T follicular helper cell (primary cell): ENCODE measurements around the gene GARNL3.
A peak's percentile ranks its signal among the peaks of the same experiment; 100 is the strongest.

ENCODE experiments used
- DNase-seq: peaks from one replicate; pipeline ENCODE4 v3.0.0-alpha.2; 2020; ENCODE audit warnings: low read depth

The GARNL3 gene

DNA sequence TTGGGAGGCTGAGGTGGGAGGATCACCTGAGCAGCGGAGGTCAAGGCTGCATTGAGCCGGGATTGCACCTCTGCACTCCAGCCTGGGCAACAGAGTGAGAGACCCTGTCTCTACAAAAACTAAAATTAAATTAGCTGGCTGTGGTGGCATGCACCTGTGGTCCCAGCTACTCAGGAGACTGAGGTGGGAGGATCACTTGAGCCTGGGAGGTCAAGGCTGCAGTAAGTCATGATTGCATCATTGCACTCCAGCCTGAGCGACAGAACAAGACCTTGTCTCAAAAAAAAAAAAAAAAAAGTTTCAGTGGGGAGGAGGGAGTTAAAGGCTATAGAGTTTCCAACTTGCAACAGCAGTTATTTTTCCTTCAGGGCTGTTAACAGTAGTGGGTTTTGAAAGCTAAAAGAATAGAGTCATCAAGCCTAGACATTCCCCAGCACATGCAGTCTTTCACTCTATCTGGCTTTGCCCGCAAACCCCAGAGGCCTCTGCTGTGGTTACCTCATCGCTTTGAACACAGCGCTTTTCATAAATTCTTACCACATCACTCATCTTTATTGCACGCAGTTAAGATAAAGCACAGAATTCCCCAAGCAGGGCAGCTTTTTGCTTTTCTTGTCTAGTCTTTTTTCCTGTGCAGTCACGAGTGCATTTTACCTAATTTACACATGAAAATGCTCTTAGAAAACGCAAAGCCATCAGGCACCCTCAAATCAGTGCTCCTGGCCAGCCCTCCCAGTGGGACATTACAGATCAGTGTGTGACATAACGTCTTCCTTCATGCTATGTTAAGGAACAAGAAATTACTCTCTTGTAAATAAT is 123.7 kb downstream of the GARNL3 start:
- DNase-seq, result peak; percentile 86

DNA sequence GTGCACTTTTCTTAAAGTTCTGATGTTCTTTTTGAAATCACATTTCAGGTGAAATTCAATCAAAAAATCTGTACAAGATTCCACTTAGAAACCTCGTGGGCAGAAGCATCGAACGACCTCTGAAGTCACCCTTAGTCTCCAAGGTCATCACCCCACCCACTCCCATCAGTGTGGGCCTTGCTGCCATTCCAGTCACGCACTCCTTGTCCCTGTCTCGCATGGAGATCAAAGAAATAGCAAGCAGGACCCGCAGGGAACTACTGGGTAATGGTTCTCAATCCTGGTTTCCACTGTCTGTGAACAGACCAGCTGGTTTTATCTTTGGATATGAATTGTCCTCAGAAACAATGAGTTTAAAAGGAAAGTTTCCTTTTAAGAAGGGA is 124.3 kb downstream of the GARNL3 start:
- DNase-seq, result no peak

DNA sequence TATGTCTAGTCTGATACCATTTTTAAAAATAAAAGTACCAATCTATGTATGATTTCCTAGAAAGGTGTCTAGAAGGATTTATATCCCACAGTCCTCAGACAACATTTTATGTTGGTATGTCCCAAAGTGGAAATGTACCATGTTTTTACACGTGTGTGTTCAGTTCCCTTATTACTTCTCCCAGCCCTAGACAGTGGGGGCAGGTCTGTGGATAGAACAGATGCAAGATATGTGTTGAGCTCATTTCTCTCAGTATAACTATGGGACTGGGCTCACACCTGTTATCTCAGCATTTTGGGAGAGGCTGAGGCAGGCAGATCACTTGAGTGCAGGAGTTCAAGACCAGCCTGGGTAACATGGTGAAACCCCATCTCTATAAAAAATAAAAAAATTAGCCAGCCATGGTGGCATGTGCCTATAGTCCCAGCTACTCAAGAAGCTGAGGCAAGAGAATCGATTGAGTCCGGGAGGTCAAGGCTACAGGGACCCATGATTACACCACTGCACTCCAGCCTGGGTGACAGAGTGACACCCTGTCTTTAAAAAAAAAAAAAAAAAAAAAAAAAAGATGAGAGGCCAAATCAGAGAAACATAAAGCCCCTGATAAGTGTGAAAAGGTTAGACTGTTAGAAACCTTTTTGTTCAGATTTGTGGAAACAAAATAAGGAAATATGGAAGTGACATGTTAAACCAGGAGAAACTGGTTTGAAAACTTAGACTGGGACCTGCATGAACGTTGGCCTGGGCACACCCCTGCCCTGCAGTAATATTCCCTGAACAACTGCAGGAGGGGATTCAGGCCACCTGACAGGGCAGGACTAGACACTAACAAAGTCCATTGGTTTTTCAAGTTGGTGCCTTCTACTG is 125.0 kb downstream of the GARNL3 start:
- no peak for DNase-seq

DNA sequence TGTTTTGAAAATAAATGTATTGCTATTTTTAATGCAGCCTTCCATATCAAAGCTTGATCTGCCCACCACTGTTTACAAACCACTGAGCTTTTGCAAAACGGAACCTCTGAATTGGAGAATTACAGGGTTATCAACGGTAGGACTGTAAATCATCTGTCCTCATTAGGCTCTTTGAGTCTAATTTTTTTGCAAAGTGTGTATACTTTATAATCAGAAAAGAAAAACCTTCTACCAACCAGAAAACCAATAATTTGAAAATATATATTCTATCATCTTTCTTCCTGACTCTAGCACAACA is 125.6 kb downstream of the GARNL3 start:
- DNase-seq, result no peak

DNA sequence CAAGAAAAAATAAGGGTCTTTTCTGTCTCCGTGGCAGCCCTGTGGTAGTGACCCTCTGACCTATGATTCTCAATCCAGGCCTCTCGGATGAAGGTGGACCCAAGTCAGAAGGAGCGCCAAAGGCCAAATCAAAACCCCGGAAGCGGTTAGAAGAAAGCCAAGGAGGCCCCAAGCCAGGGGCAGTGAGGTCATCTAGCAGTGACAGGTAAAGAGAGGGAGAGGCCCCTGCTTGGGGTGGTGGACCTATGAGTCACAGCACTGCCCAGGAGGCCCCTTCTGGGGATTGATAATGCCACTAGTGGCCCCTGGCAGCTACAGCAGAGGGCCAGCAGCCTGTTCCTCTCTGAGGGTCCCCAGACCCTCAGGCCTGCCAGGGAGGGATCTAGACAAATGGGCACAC is 126.0 kb downstream of the GARNL3 start:
- no peak for DNase-seq

DNA sequence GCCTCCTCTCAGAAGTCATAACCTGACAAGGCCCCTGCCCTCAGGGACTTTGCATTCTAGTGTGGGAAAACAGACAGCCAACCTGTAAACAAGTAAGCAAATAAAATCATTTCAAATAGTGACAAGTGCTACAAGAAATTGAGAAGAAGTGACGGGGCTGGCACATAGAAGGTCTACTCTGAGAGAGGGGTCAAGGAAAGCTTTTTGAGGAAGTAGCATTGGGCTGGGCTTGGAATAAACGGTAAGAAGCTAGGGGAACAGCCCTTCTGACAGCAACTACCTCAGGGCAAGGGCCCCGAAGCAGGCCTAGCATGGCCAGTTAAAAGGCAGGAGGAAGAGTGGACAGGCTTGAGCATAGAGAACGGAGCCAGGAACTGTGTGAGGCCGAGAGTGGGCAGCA is 127.6 kb downstream of the GARNL3 start:
- DNase-seq, result no peak

DNA sequence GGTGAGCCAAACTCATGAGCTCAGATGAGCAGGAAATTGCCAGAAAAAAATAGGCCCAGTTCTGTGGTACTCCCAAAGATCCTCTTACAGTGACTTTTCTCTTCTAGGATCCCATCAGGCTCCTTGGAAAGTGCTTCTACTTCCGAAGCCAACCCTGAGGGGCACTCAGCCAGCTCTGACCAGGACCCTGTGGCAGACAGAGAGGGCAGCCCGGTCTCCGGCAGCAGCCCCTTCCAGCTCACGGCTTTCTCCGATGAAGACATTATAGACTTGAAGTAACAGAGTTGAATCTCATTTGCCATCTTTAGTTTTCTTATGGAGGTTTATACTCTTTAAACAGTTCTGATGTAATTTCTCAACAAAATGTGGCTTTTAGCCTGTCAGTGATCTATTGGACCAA is 128.4 kb downstream of the GARNL3 start:
- DNase-seq, result no peak

DNA sequence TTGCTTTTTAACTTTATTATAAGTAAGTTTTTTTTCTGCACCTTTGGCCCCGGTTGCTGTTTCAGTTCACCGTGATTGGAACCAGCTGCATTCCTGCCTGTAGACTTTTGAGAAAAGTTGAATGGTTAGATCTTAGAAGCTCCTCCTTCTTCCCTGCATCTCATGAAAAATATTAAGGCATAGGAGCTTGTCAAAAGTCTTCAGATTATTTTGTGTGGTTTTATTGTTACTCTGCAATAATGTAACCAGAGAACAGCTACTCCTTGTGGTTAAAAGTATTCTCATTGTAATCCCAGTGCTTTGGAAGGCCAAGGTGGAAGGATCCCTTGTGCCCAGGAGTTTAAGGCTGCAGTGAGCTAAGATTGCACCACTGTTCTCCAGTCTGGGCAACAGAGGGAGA is 129.1 kb downstream of the GARNL3 start:
- no peak for DNase-seq

DNA sequence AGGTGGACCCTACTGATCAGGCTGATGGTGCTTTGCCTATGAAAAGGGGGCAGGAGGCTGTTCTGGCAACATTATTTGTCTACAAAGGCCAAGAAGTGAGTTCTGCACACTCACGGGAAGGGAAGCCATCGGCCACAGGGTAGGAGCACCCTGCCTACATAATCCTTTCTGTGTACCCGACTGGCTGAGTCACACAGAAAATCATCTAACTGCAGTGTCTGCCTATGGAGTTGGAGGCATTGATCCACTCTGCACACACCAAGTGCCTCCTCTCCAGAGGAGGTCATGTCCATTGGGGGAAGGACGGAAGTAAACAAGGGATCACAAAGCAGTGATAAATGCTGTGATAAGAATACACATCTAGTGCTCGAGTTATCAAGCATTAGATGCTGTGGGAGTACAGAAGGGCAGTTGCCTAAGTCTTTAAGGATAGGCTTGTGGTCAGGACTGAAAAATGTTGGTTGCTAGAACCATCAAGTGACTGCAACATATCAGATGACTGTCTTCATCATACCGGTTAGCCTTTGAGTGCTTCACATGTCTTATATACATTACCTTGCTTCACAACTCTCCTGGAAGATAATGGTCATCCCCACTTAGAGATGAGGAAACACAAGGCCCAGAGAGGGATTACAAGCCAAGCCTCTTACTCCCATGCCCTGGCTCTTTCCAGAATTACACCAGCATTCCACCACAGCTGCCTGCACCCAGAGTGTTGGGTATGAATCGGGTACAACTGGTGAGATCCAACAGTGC is 131.1 kb downstream of the GARNL3 start:
- DNase-seq, result no peak

DNA sequence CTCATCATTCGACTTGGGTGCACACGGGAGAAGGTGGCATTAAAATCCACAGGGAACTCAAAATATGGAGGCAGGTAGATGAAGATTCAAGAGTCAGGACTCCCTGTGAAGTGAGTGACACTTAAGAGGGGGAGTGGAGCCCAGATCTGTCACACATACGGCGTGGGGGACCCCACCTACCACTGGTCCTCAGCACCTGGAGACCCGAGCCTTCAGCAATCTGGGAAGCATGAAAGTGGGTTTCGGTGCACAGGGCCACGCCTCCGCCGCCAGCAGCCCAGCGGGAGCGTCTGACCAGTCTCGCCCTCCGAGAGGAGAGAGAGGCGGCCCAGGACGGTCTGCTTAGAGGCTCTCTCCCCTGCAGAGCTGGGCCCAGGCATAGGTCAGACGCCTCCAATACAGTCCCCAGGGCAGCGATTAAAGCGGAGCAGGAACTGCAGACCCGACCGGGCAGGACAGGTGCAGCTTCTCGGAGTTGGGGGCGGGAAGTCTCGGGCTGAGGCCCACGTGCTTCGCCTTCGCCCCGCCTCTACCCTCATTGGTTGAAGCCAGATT is 131.8 kb downstream of the GARNL3 start:
- no peak for DNase-seq

DNA sequence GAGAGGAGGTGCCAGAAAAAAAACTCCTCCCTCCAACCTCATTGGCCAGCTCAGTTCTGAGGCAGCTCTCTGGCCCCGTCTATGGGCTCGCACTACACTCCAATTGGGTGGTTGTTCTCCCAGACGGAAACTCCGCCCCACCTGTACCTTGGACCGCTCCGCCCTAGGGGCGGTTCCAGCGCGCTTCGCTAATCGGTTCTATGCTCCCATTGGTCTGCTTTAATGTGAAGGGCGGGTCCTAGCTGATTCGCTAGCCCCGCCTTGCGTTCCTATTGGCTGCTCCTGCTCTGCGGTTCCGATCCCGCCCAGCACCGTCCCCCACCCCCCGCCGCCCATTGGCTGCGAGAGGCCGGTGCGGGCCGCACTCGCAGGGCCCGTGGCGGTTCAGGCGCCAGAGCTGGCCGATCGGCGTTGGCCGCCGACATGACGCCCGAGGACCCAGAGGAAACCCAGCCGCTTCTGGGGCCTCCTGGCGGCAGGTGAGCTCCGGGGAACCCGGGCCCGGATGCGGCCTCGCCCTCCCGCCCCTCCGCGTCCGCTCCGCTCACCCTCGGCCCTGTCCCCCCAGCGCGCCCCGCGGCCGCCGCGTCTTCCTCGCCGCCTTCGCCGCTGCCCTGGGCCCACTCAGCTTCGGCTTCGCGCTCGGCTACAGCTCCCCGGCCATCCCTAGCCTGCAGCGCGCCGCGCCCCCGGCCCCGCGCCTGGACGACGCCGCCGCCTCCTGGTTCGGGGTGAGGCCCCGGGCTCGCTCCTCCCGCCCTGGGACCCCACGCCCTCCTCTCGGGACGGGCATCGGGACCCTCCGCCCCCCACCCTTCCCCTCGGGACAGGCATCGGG is 132.5 kb downstream of the GARNL3 start, which contains the start of gene SLC2A8:
SLC2A8 (plus strand) TSS at position 362 of the 838 bp plus-strand sequence; CDS start at position 424, 62 bp downstream.
- peak; percentile 62 for DNase-seq

DNA sequence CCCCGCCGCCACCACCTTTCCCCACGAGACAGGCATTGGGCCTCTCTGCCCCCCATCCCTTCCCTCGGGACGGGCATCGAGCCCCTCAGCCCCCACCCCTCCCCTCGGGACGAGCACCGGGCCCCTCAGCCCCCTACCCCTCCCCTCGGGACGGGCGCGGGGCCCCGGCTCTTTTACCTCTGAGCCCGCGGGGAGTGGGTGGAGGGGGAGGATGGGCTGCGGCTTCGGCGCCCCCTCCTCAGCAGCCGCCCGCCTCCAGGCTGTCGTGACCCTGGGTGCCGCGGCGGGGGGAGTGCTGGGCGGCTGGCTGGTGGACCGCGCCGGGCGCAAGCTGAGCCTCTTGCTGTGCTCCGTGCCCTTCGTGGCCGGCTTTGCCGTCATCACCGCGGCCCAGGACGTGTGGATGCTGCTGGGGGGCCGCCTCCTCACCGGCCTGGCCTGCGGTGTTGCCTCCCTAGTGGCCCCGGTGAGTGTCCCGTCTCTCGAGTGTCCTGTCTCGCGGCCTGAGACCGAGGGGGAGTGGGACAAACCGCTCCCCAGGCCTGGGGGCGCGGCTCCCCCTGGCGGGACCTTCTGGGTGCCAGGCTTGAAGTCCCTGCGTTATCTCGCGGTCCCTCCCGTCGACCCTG is 133.2 kb downstream of the GARNL3 start:
- no peak for DNase-seq

DNA sequence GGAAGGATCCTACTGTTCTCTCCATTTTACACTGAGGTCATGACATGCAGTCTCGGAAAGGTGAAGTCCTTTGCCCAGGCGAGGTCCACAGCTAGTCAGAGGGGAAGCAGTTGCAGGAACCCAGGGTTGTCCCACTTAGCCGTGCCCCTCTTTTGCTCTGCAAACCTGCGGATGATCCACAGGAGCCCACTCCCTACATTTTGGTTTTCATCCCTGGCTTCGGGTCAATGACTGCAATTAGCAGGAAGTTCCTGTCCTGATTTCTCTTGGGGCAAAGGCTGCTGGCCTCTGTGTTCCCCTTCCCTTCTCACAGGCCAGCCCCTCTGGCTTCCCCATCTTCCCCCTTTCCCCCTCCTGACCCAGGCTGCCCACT is 133.7 kb downstream of the GARNL3 start:
- no peak for DNase-seq

DNA sequence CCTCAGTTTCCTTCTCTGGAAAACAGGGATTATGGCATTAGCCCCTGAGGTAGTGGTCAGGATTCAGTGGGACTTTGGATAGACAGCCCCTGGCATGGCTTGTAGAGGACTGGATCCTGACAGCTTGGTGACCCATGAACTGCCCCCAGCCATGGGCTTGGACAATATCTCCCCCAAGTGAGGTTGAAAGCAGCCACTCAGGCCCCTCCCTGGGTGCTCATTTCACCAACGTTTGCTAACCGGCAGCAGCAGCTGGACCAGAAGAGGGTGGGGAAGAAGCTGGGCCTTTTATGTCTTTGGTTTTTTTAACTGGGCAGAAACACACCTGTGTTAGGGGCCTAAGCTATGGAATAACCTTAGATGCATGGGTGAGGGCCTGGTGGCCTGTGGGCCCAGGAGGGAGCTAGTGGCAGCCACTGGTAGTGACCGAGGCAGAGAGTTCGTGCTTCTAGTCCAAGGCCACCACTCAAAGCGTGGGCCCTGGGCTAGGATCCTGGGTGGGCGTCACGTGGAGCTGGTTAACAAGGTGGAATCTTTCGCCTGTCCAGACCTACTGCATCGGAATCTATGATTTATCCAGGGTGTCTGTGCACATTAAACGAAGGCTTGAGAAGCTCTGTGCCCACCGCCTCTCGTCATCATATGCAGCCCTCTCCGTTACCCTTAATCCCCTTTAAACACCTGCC is 134.3 kb downstream of the GARNL3 start:
- no peak for DNase-seq

DNA sequence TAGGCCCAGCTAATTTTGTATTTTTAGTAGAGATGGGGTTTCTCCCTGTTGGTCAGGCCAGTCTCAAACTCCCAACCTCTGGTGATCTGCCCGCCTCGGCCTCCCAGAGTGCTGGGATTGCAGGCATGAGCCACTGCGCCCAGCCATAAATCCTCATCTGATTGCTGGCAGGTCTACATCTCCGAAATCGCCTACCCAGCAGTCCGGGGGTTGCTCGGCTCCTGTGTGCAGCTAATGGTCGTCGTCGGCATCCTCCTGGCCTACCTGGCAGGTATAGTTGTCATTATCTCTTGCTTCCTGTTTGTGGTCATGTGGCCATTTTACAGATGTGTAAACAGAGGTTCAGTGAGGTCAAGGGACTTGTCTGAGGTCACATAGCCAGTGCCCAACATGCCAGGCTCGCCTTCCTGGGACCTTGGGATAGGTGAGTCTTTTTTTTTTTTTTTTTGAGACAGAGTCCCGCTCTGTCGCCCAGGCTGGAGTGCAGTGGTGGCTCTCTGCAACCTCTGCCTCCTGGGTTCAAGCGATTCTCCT is 135.2 kb downstream of the GARNL3 start:
- no peak for DNase-seq

DNA sequence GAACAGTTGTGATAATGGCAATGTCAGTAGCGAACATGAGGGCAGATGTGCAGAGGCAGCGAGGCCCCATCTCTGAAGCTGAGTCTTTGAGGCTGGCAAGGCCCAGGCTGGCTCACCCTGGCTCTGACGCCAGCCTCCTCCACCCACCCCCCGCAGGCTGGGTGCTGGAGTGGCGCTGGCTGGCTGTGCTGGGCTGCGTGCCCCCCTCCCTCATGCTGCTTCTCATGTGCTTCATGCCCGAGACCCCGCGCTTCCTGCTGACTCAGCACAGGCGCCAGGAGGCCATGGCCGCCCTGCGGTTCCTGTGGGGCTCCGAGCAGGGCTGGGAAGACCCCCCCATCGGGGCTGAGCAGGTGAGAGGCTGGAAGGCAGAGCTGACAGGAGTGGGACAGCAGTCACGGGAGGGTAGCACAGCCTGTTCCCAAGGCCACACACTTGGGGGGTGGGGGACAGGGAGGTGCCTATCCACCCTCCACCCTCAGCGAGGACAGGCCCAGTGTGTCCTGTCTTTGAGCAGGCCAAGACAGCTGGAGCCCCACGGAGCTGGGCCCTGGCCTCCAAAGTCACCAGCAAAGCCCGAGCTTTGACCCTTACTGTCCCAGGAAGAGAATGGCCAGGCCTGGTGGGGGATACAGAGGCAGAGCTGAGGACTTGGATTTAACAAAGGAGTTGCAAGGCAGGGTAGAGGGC is 138.0 kb downstream of the GARNL3 start:
- DNase-seq, result no peak

DNA sequence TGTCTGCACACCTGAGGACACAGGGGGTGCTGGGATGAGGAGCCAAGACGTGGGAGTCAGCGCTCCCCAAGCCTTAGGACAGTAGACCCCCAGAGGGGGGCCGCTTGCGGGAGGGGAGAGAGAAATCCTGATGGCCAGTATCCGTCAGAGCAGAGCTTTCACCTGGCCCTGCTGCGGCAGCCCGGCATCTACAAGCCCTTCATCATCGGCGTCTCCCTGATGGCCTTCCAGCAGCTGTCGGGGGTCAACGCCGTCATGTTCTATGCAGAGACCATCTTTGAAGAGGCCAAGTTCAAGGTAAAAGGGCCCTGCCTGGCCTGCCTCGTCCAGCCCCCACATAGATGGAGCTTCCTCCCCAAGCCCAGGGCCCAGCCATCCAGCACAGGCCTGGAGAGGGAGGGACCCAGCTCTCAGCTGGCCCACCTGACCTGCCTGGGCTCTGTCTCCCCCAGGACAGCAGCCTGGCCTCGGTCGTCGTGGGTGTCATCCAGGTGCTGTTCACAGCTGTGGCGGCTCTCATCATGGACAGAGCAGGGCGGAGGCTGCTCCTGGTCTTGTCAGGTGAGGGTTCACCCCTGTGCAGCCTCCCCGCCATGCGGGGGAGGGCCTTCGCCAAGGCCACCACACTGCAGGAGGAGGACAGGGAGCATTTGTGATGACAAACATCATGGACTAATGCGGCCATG is 139.1 kb downstream of the GARNL3 start:
- DNase-seq, result no peak

DNA sequence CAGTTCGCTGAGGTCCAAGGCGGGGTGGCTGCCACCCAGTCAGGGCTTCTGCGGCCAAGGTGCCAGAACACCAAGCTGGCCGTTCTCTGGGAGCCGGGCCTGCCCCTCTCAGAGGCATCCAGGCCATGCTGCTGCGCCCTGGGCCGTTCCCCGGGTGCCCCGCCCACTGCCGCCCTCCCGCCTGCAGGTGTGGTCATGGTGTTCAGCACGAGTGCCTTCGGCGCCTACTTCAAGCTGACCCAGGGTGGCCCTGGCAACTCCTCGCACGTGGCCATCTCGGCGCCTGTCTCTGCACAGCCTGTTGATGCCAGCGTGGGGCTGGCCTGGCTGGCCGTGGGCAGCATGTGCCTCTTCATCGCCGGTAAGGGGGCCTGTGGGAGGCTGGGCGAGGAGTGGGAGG is 140.1 kb downstream of the GARNL3 start:
- no peak for DNase-seq
